Epithelial cell of esophagus (primary cell): ENCODE measurements around the gene EXT2.

Experiments used
- DNase-seq: peaks from one replicate; pipeline ENCODE4 v3.0.0; 2010; ENCODE audit warnings: low read depth
- H3K4me3 ChIP-seq: 2 replicates; pipeline ENCODE4 v1.5.1; 2011; ENCODE audit warnings: mild to moderate bottlenecking, low read length, control low read depth
- CTCF ChIP-seq: IDR thresholded peaks from 2 replicates; pipeline ENCODE4 v1.5.1; 2011; ENCODE audit warnings: low read depth, mild to moderate bottlenecking, low read length, control low read depth, inconsistent platforms; ENCODE audit not compliant: insufficient read depth; ENCODE audit errors: missing control alignments

EXT2 gene

GRCh38 chr11:44095506-44096359 lies at the start of gene EXT2:
TSS of gene EXT2 (plus strand) at chr11:44095678. CDS start at chr11:44107713, 12,035 bp downstream.
- TF ChIP-seq CTCF, result peak; percentile 81
- peak; percentile 87 for DNase-seq
- H3K4me3 ChIP-seq, result peak within 1 kb of the TSS; percentile 71

- H3K4me3 ChIP-seq, result no peak overlapping the region
- TF ChIP-seq CTCF, result no peak
- DNase-seq, result no peak
Observed at GRCh38 chr11:44046182-44046581, 49.3 kb upstream of the EXT2 start.

- H3K4me3 ChIP-seq, result no peak overlapping the region
- no peak for DNase-seq
- TF ChIP-seq CTCF, result no peak
Observed at GRCh38 chr11:44047298-44047697, 48.2 kb upstream of the EXT2 start.

- no peak within 1 kb of the TSS for H3K4me3 ChIP-seq
- no peak for TF ChIP-seq CTCF
- DNase-seq, result no peak
Observed at GRCh38 chr11:44047931-44048431, 47.5 kb upstream of the EXT2 start, which contains the start of gene ACCSL. TSS of gene ACCSL (plus strand) at chr11:44047981. CDS start at chr11:44048037, 56 bp downstream.

- TF ChIP-seq CTCF, result no peak
- DNase-seq, result no peak
- H3K4me3 ChIP-seq, result no peak overlapping the region
Observed at GRCh38 chr11:44049832-44050231, 45.6 kb upstream of the EXT2 start.

- no peak overlapping the region for H3K4me3 ChIP-seq
- TF ChIP-seq CTCF, result no peak
- no peak for DNase-seq
Observed at GRCh38 chr11:44051171-44051570, 44.3 kb upstream of the EXT2 start.
